NCI-H1417 (cell line): ENCODE measurements around the gene SH3PXD2B.
"Not testable (repeated sequence)": the region's sequence is repeated elsewhere in the genome, so short reads cannot be mapped to it uniquely, and the experiment has no call there.

Experiments used
- DNase-seq, 3 experiments: peaks; one replicate each; lab custom pipeline; 2025; lab: John Stamatoyannopoulos, UW

The SH3PXD2B gene

DNA sequence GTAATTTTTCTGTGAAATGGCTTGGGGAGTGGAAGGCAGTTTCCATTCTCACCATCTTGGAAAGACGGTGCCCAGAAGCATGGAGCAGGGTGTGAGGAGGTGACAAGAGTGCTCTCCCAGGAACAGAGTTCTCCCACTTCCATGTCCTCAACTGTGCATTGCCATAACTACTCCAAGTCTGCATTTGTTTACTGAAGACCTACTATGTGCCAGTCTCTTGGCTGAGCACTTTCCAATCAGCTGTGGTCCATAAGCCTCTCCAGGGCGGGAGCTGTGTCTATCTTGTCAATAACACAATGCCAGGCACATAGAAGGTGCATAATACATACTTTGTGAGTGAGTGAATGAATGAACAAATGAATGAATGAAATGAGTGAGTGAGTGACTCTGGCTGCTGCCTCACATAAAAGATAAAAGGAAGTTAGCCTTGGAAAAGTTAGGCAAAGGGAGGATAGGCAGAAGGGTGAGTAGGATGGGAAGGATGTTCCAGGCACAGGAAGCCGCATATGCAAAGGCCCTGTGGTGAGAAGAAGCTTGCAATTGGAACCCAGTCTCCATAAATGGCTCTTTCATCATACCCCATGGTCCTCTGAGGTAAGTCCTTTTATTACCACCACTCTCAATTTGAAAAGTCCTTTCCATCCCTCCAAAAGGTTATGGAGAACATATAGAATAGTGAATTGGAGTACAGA lies 31.3 kb upstream of the SH3PXD2B start:
- no peak for DNase-seq

GRCh38 chr5:172484664-172485063 lies 30.3 kb upstream of the SH3PXD2B start:
- DNase-seq = no peak

DNA sequence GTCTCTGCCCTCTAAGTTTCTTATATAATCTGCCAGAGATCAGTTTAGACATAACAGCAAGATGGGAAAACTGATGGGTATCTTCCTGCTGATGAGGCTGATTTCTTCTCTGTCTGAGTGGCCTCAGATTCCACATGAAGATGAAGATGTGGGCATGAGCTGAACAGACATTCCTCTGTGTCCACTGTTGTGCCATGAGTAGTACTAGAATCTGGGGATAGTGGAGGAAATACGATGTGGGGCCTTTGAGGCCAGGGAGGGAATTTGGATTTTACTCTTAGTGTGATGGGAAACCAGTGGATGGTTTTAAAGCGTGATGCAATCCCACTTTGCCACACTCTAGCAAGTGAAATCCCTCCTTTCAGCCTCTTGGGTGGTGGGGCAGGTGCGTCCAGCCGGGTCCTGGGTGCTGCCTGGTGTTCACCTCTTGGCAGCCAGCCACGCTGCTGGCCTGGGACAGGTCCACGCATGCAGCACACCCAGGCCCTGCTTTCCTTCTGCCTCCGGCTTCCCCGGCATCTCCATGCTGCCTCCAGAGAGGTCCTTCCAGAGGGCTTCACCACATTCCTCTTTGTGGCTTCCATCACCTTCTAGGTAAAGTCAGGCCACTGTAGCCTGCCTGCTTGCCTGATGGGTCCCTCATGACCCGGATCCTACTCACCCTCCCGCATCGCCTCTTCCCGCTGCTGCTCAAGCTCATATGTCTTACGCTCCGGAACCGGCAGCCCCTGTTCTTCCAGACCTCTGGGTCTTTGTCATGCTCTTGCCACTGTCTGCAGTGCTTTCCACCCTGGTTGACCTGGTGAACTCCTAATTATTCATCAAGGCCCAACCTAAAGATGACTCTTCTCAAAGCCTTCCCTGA lies 28.1 kb upstream of the SH3PXD2B start:
- no peak for DNase-seq

DNA sequence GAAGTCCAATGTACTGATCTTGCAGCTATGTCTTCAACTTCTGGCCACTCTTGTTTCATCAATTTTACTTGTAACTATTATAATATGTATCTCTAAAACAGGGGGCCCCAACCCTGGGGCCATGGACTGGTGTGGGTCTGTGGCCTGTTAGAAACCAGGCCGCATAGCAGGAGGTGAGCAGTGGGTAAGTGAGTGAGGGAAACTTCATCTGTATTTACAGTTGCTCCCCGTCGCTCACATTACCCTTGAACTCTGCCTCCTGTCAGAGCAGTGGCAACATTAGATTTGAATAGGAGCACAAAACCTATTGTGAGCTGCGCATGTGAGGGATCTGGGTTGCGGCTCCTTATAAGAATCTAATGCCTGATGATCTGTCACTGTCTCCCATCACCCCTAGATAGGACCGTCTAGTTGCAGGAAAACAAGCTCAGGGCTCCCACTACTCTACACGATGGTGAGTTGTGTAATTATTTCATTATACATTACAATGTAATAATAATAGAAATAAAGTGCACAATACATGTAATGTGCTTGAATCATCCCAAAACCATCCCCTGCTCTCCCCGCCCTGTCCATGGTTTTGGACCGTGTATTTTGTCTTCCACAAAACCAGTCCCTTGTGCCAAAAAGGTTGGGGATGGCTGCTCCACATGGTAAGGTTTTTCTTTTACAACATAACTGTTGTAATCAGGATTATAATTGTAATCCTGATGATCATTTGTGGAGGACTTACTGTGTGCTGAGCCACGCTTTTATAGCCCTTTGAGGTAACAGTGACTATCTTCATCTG lies 26.9 kb upstream of the SH3PXD2B start:
- DNase-seq = no peak

GRCh38 chr5:172479784-172480115 lies 25.4 kb upstream of the SH3PXD2B start:
- no peak for DNase-seq

DNA sequence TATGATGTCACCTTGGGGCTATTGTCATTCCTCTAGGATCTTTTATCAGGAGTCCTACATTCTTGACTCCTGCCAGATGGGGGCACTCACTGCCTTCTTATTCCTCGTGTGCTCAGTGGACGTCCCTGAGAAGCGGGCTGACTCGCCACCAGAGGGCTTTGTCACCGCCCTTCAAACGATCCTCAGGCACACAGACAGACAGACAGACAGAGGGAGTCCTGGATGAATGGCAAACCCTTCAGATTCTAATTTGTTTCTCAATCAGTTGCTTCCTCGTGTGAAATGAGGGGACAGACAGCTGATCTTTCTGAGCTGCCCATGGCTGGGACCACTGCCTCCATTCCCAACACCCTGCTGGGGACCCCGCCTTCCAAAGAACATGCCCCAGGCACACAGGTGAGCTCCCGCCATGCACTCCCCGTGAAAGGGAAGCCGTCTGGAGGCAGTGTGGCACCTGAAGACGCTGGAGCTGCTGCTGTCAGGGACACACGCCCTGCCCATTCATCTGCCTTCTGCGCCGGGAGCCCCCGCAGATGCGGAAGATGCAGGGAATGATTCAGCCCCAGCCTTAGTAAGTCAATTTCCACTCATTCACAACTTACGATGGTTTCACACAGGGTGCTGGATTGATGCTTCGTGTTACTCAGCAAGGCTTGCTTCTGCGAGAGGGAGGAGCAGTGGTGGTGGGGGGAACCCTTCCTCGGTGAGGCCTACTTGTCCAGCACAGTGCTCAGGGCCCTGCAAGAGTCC lies 24.9 kb upstream of the SH3PXD2B start:
- peak; percentile 79 to 93 (median 91) for DNase-seq

- not testable (repeated sequence) for DNase-seq
Observed at GRCh38 chr5:172478695-172479033, 24.3 kb upstream of the SH3PXD2B start.

DNA sequence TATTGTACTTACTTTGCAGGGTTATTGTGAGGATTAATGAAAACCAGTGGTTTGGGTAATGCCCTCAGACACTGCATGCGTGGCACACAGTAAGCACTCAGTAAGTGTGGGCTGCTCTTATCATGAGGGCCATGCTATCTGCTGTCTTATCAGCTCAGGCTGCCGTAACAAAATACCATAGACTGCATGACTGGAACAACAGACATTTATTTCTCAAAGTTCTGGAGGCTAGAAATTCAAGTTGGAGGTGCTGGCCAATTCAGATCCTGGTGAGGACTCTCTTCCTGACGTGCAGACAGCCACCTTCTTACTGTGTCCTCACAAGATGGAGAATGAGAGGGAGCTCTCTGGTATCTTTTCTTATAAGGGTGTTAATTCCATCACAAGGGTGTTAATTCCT lies 23.9 kb upstream of the SH3PXD2B start:
- no peak for DNase-seq

GRCh38 chr5:172477466-172477865 lies 23.1 kb upstream of the SH3PXD2B start:
- no peak for DNase-seq

DNA sequence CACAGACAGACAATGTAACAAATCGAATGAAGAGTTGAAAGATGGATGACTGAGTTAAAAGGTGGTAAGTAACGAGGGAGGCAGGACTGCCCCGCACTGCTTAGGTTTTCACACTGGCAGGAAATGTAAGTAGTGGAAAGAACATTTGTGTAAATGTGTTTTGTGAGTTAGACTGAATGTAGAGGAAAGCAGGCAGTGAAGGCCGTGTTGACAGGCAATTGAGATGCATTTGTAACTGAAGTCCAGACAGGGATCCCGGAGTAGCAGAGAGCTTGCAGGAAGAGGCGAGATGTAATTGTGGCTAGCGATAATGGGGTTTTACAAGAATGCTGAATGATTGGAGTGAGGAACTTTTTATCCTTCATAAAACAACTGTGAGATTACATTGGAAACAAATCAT lies 20.0 kb upstream of the SH3PXD2B start:
- DNase-seq = no peak

GRCh38 chr5:172473427-172473826 lies 19.1 kb upstream of the SH3PXD2B start:
- DNase-seq = no peak

DNA sequence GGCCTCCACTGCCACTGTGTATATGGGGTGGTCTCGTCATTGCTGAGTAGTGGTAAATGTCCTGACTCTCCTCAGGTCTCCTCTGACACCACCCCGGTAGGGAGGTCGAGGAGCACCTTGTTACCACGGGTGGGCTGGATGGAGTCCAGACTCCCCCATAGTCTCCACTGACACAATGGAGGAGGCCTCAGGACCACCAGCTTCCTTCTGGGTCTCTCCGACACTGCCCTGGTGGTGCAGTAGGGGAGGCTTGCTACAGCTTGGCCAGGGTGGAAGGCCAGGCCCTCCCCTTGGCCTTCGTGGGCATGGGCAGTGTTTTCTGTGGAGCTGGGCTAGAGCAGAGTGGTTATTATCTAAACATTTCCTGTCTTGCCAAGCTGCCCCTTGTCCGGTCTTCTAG lies 15.4 kb upstream of the SH3PXD2B start:
- DNase-seq = no peak

GRCh38 chr5:172466062-172466461 lies 11.7 kb upstream of the SH3PXD2B start:
- DNase-seq = no peak

- no peak for DNase-seq
Observed at GRCh38 chr5:172463031-172463430, 8.7 kb upstream of the SH3PXD2B start.

DNA sequence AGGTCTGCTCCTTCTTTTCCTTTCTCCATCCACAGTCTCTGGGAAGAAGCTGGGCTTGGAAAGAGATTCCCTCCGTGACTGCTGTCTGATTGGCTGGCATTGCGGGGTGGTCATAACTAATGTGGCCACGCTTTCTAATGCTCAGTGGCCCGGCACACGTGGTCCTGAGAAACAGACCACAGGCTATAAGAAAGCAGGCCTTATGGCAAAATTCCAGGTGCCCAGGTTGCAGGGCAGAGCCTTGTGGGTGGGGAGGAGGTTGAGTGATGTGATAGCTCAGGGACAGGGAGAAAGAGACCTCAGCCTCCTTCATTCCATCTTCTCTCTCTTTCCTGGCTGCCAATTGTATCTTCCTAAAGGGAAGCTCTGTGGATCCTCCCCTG lies 5.4 kb upstream of the SH3PXD2B start:
- DNase-seq = no peak

DNA sequence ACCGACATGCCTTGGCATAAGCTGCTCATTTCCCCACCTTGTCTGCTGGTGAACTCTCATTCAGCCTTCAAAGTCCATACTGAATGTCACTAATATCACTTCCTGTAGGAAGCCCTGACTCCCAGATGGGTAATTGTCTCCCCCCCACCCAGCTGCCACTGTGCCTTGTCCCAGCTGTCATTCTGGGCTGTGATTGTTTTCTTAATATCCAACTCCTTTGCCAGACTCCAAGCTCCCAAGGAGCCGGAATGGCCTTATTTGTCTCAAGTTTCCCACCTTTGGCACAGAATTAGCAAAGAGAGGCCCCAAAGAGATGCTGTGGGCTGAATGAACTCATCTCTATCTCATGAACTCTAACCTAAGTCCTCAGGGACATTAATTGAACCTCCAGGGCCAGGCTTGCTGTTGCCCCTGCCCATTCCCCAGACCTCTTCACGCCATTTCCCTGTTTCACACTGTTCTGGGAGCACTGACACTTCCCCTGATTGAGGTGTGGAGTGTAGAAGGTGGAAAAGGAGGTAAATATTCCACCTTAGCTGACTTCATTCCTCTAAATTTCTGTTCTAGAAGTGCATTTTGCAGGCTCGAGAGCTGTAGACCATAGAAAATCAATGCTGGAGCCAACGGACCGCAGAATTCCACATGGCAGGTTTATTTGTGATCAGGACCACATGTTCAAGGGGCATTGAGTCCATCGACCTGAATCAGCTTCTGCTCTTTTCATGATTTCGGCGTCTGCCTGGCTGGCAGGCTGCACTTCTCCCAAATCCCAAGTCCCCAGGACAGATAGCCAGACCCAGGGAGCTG lies 4.9 kb upstream of the SH3PXD2B start:
- no peak for DNase-seq

DNA sequence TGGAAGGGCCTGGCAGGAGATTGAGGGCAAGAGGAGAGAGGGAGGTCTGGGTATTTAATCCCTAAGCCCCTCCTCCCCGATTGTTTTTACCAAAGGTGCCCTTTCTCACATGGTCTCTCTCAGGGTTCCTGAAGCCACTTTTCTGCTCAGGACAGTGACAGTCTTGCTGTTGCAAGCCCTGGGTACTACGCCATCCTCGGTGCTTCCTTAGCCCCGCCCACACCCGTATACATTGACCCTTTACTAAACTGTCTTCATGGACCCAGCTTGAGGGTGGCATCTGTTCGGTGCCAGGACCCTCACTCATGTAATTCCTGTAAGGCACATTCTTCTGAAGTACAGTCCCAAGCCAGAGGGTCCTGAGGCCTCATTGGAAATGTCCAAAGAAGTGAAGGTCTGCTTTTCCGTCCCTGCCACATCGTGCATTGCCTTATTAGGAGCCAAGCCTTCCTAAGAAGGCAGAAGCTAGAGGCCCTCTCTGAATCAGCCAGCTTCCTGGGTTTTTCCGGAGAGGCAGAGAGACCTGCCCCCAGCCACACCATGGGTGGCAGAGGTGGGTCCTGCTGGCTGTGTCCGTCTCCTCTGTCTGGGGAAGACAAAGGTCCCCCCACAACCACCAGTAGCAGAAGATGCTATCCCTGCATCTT lies 1.9 kb upstream of the SH3PXD2B start:
- DNase-seq = no peak

DNA sequence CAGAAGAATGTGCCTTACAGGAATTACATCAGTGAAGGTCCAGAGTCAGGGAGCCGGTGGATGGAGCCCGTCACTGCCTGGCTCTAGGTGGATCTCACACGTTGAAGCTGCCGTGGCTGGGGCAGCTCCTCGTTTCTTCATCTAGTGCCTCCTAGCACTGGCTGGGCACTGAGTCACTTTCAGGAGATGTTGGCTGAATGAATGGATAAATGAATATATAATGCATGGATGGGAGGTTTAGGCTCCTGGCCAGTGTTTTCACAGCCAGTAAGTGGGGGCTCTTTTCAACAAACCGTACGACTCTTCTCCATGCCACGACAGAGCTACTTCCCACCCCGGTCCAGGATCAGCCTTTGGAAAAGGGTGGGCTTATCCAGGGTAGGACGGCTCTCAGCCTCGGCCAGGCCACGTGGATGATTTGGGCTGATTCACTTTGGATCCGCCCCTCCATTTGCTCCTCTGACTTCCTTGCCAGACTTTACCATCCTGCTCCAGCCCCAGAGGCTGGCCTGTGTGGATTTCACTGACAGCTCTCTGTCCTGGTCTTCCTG lies 1.3 kb upstream of the SH3PXD2B start:
- no peak for DNase-seq

DNA sequence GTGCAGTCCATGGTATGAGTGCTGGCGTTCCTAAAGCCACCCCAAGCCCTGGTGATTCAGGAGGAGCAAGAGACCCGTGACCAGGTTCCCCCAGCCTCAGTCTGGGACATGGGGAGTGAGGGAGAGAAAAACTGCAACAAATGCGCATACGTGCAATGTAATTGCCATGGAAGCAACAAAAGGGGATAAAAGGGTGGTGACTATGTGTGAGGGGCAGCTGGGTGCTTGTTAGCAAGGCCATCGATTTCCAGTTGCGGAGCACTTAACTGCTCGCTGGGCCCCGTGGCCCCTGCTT lies 709 bp upstream of the SH3PXD2B start:
- no peak for DNase-seq

- peak in 2 of 3 experiments; percentile 72 for DNase-seq
Observed at GRCh38 chr5:172453986-172454357, 353 bp downstream of the SH3PXD2B start.
